Left lung (tissue), 10 donors: ENCODE measurements around the gene SUPT3H. TPM values are rescaled to one million over a fixed set of nuclear protein-coding genes. Genes with fewer than 3 reads are reported as not detected.
"Not testable (repeated sequence)": the region's sequence is repeated elsewhere in the genome, so short reads cannot be mapped to it uniquely, and the experiment has no call there.

Experiments used
- ATAC-seq: fragments of 200-7000 bp; cut with Tn5 transposase; one replicate; pipeline ENCODE4 v1.9.1; 2020; ENCODE audit warnings: moderate library complexity
- DNase-seq, 4 donors: peaks; one replicate each; pipeline ENCODE4 v3.0.0-alpha.2; 2013 to 2020
- H3K27ac ChIP-seq, 2 donors: fragments of 200-600 bp; sonication (generic) in 1 of 2; one replicate each; pipeline versions ENCODE4 v1.5.0 to v1.8.0; 2020 to 2021
- H3K27me3 ChIP-seq, 2 donors: fragments of 200-600 bp; sonication (generic) in 1 of 2; one replicate each; pipeline versions ENCODE4 v1.5.0 to v1.8.0; 2020 to 2021
- H3K36me3 ChIP-seq, 2 donors: fragments of 200-600 bp; sonication (generic) in 1 of 2; one replicate each; pipeline versions ENCODE4 v1.5.0 to v1.8.0; 2020 to 2021
- H3K4me1 ChIP-seq, 2 donors: fragments of 200-600 bp; one replicate each; pipeline ENCODE4 v1.8.0; 2021
- H3K4me3 ChIP-seq, 2 donors: fragments of 200-600 bp; sonication (generic) in 1 of 2; one replicate each; pipeline versions ENCODE4 v1.5.0 to v1.8.0; 2020 to 2021; ENCODE audit warnings: mild to moderate bottlenecking in 1 of 2
- H3K9me3 ChIP-seq, 2 donors: fragments of 200-600 bp; sonication (generic) in 1 of 2; one replicate each; pipeline versions ENCODE4 v1.5.0 to v1.8.0; 2020 to 2021
- CTCF ChIP-seq, 2 donors: fragments of 200-600 bp; sonication (generic) in 1 of 2; IDR thresholded peaks; one replicate each; pipeline versions ENCODE4 v1.5.0 to v1.8.0; 2021; ENCODE audit warnings: antibody characterized with exemption in 2 of 2
- intact Hi-C, 2 donors: fragments of 100-400 bp; cut with DNase I; formaldehyde crosslinking; loops; one replicate each; pipeline versions ENCODE4 v1.11.2 to v1.14.2; 2022
- polyA plus RNA-seq, 6 donors: library from polyadenylated mRNA; unstranded; fragments of 120-200 nt; gene quantifications; one replicate each; pipeline ENCODE4 v1.2.1, GENCODE V29; 2013; ENCODE audit not compliant: insufficient read length in 6 of 6
- total RNA-seq, 2 donors: library from RNA; stranded (reverse); fragmentation: NEBNext Ultra II Directional; extraction: Animal tissue kit (Norgen Biotek cat#: 25700); gene quantifications; one replicate each; pipeline ENCODE4 v1.2.1, GENCODE V29; 2021
- donor health status: DM: no; HTN: yes; CAD: no.
- donor health status: DM: no; HTN: no; CAD: no.

Gene SUPT3H
- total and polyA plus RNA-seq, 8 donors = 4.7 to 33.0 (median 26.2) TPM

- no peak for ATAC-seq
- Histone ChIP-seq H3K27ac (no peak overlapping the region), H3K36me3 (no peaks in the 10 kb centered on the region), H3K4me3 (no peak overlapping the region), H3K9me3 (no peaks in the 10 kb centered on the region), H3K4me1 (no peaks in the 10 kb centered on the region), H3K27me3 (no peaks in the 10 kb centered on the region)
- intact Hi-C loops = no loop called here
- no peak for DNase-seq
- TF ChIP-seq CTCF (IDR thresholded peaks at IDR 0.05) = no peak
These were observed 223.1 kb downstream of the SUPT3H start for GRCh38 chr6:45154679-45155078.

GRCh38 chr6:45148711-45149341 lies 228.9 kb downstream of the SUPT3H start:
- ATAC-seq = no peak
- Histone ChIP-seq H3K4me1 (no peaks in the 10 kb centered on the region), H3K27me3 (no peaks in the 10 kb centered on the region), H3K36me3 (no peaks in the 10 kb centered on the region), H3K9me3 (peaks cover 0 to 16% of the 10 kb centered on the region in 2 donors), H3K27ac (no peak overlapping the region), H3K4me3 (no peak overlapping the region)
- no peak for DNase-seq
- no peak for TF ChIP-seq CTCF (IDR thresholded peaks at IDR 0.05)
- intact Hi-C loops = no loop called here

- no peak for ATAC-seq
- TF ChIP-seq CTCF (IDR thresholded peaks at IDR 0.05) = no peak
- no peak for DNase-seq
- Histone ChIP-seq H3K9me3 (peaks cover 0 to 16% of the 10 kb centered on the region in 2 donors), H3K36me3 (no peaks in the 10 kb centered on the region), H3K27ac (no peak overlapping the region), H3K4me3 (no peak overlapping the region), H3K27me3 (no peaks in the 10 kb centered on the region), H3K4me1 (no peaks in the 10 kb centered on the region)
- intact Hi-C loops = no loop called here
These were observed 229.5 kb downstream of the SUPT3H start for GRCh38 chr6:45148278-45148677.

GRCh38 chr6:45145658-45146057 lies 232.1 kb downstream of the SUPT3H start:
- H3K36me3 ChIP-seq, H3K27ac ChIP-seq, H3K4me3 ChIP-seq, H3K27me3 ChIP-seq, ATAC-seq, H3K4me1 ChIP-seq, DNase-seq, intact Hi-C loops: not testable (repeated sequence)
- peaks cover 0 to 24% of the 10 kb centered on the region in 2 donors for H3K9me3 ChIP-seq

- H3K4me1 ChIP-seq = no peaks in the 10 kb centered on the region
- no peak overlapping the region for H3K4me3 ChIP-seq
- intact Hi-C loops = no loop called here
- H3K27me3 ChIP-seq = no peaks in the 10 kb centered on the region
- ATAC-seq (no peak), DNase-seq (no peak)
- no peaks in the 10 kb centered on the region for H3K36me3 ChIP-seq
- peaks cover 0 to 29% of the 10 kb centered on the region in 2 donors for H3K9me3 ChIP-seq
- no peak for TF ChIP-seq CTCF (IDR thresholded peaks at IDR 0.05)
- H3K27ac ChIP-seq = no peak overlapping the region
These were observed 239.0 kb downstream of the SUPT3H start for GRCh38 chr6:45138765-45139164.

GRCh38 chr6:45136495-45136894 lies 241.2 kb downstream of the SUPT3H start:
- H3K27me3 ChIP-seq = no peaks in the 10 kb centered on the region

More at GRCh38 chr6:45136495-45136894, 241.2 kb downstream of the SUPT3H start:
- H3K4me3 ChIP-seq = no peak overlapping the region
- H3K9me3 ChIP-seq = peaks cover 0 to 21% of the 10 kb centered on the region in 2 donors
- ATAC-seq (no peak), DNase-seq (no peak)
- intact Hi-C loops = no loop called here
- H3K27ac ChIP-seq = no peak overlapping the region
- no peaks in the 10 kb centered on the region for H3K4me1 ChIP-seq
- H3K36me3 ChIP-seq = no peaks in the 10 kb centered on the region
- TF ChIP-seq CTCF (IDR thresholded peaks at IDR 0.05) = no peak
